Transverse colon (tissue), 4 donors: ENCODE results near the gene PLEKHA7. TPM values are rescaled to one million over a fixed set of nuclear protein-coding genes. Genes with fewer than 3 reads are reported as not detected.

Experiments
- DNase-seq: peaks from one replicate; pipeline ENCODE4 v3.0.0-alpha.2; 2019
- H3K27ac ChIP-seq, 4 donors: fragments of 200-600 bp; sonication (generic); 2 replicates each; pipeline ENCODE4 v1.5.1; 2016 to 2018; ENCODE audit warnings: inconsistent platforms in 4 of 4
- H3K27me3 ChIP-seq: fragments of 200-600 bp; sonication (generic); 2 replicates; pipeline ENCODE4 v1.5.1; 2017; ENCODE audit warnings: inconsistent platforms
- H3K36me3 ChIP-seq, 4 donors: fragments of 200-600 bp; sonication (generic); 2 replicates each; pipeline ENCODE4 v1.5.1; 2017 to 2019; ENCODE audit warnings: inconsistent platforms in 4 of 4
- H3K4me1 ChIP-seq, 4 donors: fragments of 200-600 bp; sonication (generic); 2 replicates each; pipeline ENCODE4 v1.5.1; 2017 to 2020; ENCODE audit warnings: inconsistent platforms in 4 of 4
- H3K4me3 ChIP-seq, 4 donors: fragments of 200-600 bp; sonication (generic); 1 replicate in 1 of 4; 2 replicates in 3 of 4; pipeline versions ENCODE4 v1.5.1 to v1.6.1; 2017 to 2019; ENCODE audit warnings: inconsistent platforms in 4 of 4
- H3K9me3 ChIP-seq, 2 donors: fragments of 200-600 bp; sonication (generic); 2 replicates each; pipeline ENCODE4 v1.5.1; 2017 to 2019; ENCODE audit warnings: inconsistent platforms in 2 of 2
- CTCF ChIP-seq, 5 experiments: fragments of 200-600 bp in 3 of 5; fragments of 450-650 bp in 2 of 5; sonication (generic) in 3 of 5; IDR thresholded peaks; 1 replicate in 2 of 5; 2 replicates in 3 of 5; pipeline ENCODE4 v1.5.1; 2016 to 2017; ENCODE audit warnings: antibody characterized with exemption in 5 of 5, inconsistent platforms in 3 of 5, mild to moderate bottlenecking in 2 of 5, moderate library complexity in 1 of 5
- EP300 ChIP-seq: sonication (generic); formaldehyde crosslinking; IDR thresholded peaks from one replicate; pipeline ENCODE4 v1.6.1; 2017; ENCODE audit warnings: antibody characterized with exemption, low read depth
- POLR2A ChIP-seq: fragments of 450-650 bp; IDR thresholded peaks from one replicate; pipeline ENCODE4 v1.6.1; 2016; ENCODE audit warnings: antibody characterized with exemption, mild to moderate bottlenecking, moderate library complexity
- POLR2AphosphoS5 ChIP-seq, 3 donors: sonication (generic); formaldehyde crosslinking; IDR thresholded peaks; one replicate each; pipeline ENCODE4 v1.6.1; 2016; ENCODE audit warnings: antibody characterized with exemption in 3 of 3
- WGBS, 2 donors: methylation state at CpG; one replicate each; pipeline ENCODE4 v1.1.5; 2018; ENCODE audit warnings: low coverage in 1 of 2; 5-methylcytosine and 5-hydroxymethylcytosine counted together
- in situ Hi-C, 4 donors: fragments of 200-750 bp; cut with MboI; loops; one replicate each; pipeline versions ENCODE4 v1.15.0 to v1.15.1; 2017; ENCODE audit warnings: low sequenced_read_pairs in 3 of 4, low pct_ligation_motif_present in 1 of 4, low pct_unique_long_range_greater_than_20kb in 1 of 4
- intact Hi-C: fragments of 100-400 bp; cut with DNase I; formaldehyde crosslinking; loops from one replicate; pipeline ENCODE4 v1.15.1; 2023; ENCODE audit warnings: low total_unique reads
- total RNA-seq, 4 donors: library from RNA; depleted of rRNA; stranded (reverse); fragments of >200 nt; gene quantifications; one replicate each; pipeline ENCODE4 v1.1.0, GENCODE V29; 2016

Gene PLEKHA7
- total RNA-seq, 4 donors from 2014 or later = 109 to 243 (median 114) TPM

DNA sequence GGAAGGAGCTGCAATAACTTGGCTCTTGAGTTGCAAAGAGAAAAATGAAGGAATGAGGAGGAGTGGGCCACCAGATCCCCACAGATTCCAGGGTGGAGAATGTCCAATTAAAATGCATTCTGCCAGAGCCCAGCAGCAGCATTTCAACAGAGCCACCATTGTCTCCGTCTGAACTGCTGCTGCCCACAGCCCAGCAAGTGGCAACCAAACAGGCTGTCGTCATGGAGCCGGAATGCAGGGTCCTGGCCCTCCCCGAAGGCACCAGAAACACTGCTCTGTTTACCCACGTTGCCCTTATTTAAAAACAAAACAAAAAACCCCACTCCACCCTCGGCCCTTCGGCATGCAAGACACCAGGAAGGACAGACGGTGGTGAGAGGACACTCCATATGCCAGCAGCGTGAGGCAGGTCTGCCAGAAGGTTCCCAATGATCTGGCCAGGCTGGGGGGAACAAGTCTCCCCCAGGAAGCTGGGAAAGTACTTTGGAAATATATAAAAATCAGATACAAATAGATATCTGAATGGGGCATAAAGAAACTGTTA is 32.5 kb downstream of the PLEKHA7 start:
- Histone ChIP-seq H3K4me1 (peaks cover 0 to 46% (median 23%) of the 10 kb centered on the region in 4 donors), H3K27me3 (no peaks in the 10 kb centered on the region), H3K27ac (no peak overlapping the region), H3K36me3 (no peaks in the 10 kb centered on the region), H3K4me3 (no peak overlapping the region), H3K9me3 (no peaks in the 10 kb centered on the region)
- DNase-seq = no peak
- TF ChIP-seq CTCF (IDR thresholded peaks at IDR 0.05) = no peak
- no peak for TF ChIP-seq POLR2A
- TF ChIP-seq EP300 = no peak
- TF ChIP-seq POLR2AphosphoS5 (IDR thresholded peaks at IDR 0.05) = no peak
- intact Hi-C loops = no loop called here
- 77% methylated on average over 9 of the region's 9 CpGs; no CpG with 5 or more reads in 1 of the 2 donors for WGBS, 2 donors
- in situ Hi-C loops = no loop called here

DNA sequence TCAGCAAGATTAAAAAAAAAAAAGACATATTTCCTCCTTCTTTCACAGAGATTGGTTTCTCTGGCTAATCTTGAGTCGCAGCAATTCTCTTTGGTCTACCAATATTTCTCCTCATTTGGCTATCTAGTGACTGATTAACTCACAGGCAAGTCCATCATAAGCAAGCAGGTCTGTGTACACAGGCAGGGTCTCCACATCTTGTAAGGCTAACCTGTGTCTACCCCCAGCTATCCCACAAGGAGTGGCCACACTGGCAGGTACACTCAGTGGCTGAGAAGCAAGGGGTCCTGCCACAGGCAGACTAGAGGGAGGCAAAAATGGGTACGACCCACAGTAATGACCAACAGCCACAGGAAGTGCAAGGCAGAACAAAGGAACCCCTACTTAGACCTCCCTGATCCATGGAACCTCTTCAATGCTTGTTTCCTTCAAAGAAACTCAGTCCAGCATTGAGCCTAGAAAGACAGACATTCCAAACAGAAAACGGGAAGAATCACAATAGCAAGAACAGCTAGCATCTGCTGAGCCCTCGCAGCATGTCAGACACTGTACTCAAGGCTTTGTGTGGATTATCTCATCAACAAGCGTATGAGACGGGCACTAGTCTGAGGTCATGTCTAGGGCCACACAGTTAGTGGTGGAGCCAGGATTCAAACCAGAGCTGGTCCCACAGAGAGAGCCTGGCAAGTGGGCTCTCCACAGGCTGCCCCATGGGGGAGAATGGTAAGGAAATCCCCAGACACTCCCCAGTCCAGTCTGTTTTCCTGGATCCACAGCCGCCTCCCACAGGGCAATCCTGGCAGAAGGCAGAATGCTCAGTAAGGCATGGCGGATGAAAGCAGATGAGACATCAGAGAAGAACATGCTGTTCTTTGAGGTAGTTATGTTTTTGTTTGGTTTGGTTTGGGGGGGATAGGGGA is 34.3 kb downstream of the PLEKHA7 start:
- Histone ChIP-seq H3K27ac (no peak overlapping the region), H3K27me3 (no peaks in the 10 kb centered on the region), H3K4me3 (no peak overlapping the region), H3K9me3 (no peaks in the 10 kb centered on the region), H3K36me3 (no peaks in the 10 kb centered on the region), H3K4me1 (peaks cover 0 to 30% (median 9%) of the 10 kb centered on the region in 4 donors)
- no peak for DNase-seq
- 86 to 87% methylated on average over 6 to 8 of the region's 8 CpGs for WGBS, 2 donors
- in situ Hi-C loops = no loop called here
- TF ChIP-seq POLR2A (no peak), EP300 (no peak), CTCF (IDR thresholded peaks at IDR 0.05) (no peak), POLR2AphosphoS5 (IDR thresholded peaks at IDR 0.05) (no peak)
- intact Hi-C loops = no loop called here

DNA sequence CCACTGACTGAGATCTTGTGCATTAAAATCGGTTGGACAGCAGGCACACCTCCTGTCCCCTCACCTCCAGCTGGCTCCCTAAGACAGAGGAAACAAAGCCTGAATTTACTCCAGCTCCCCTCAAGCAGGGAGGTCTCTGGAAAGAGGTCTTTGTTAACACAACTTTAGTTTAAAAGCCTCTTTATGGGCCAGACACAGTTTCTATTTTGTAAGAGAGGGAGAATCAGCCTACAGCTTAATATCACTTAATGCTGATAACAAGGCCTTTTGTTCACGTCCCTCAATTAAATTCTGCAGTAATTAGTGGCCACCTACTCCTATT is 36.3 kb downstream of the PLEKHA7 start:
- H3K9me3 ChIP-seq = no peaks in the 10 kb centered on the region
- no peak for DNase-seq
- peaks cover 0 to 24% (median 6%) of the 10 kb centered on the region in 4 donors for H3K4me1 ChIP-seq
- WGBS, 2 donors = 74 to 75% methylated on average over 1 to 2 of the region's 2 CpGs
- no peaks in the 10 kb centered on the region for H3K27me3 ChIP-seq
- no peaks in the 10 kb centered on the region for H3K36me3 ChIP-seq
- H3K4me3 ChIP-seq = no peak overlapping the region
- in situ Hi-C loops (no loop called here), intact Hi-C loops (no loop called here)
- H3K27ac ChIP-seq = no peak overlapping the region
- no peak for TF ChIP-seq CTCF (IDR thresholded peaks at IDR 0.05)
- no peak for TF ChIP-seq POLR2A
- TF ChIP-seq EP300 = no peak
- no peak for TF ChIP-seq POLR2AphosphoS5 (IDR thresholded peaks at IDR 0.05)

GRCh38 chr11:16977136-16977993 is 36.8 kb downstream of the PLEKHA7 start:
- no peak for TF ChIP-seq CTCF (IDR thresholded peaks at IDR 0.05)
- no peak for TF ChIP-seq EP300
- no peak for TF ChIP-seq POLR2A
- TF ChIP-seq POLR2AphosphoS5 (IDR thresholded peaks at IDR 0.05) = no peak
- Histone ChIP-seq H3K36me3 (no peaks in the 10 kb centered on the region), H3K9me3 (no peaks in the 10 kb centered on the region), H3K4me1 (peaks cover 0 to 25% (median 6%) of the 10 kb centered on the region in 4 donors), H3K27ac (no peak overlapping the region), H3K4me3 (no peak overlapping the region), H3K27me3 (no peaks in the 10 kb centered on the region)
- peak; percentile 47 for DNase-seq
- intact Hi-C loops (no loop called here), in situ Hi-C loops (no loop called here)
- WGBS, 2 donors = 80 to 85% methylated on average over 4 to 7 of the region's 7 CpGs
